ENCODE data around the gene THUMPD3. TPM values are rescaled to one million over a fixed set of nuclear protein-coding genes. Genes with fewer than 3 reads are reported as not detected.

Gene THUMPD3
- polyA plus RNA-seq, 4 donors = 43.9 to 66.7 (median 57.3) TPM

DNA sequence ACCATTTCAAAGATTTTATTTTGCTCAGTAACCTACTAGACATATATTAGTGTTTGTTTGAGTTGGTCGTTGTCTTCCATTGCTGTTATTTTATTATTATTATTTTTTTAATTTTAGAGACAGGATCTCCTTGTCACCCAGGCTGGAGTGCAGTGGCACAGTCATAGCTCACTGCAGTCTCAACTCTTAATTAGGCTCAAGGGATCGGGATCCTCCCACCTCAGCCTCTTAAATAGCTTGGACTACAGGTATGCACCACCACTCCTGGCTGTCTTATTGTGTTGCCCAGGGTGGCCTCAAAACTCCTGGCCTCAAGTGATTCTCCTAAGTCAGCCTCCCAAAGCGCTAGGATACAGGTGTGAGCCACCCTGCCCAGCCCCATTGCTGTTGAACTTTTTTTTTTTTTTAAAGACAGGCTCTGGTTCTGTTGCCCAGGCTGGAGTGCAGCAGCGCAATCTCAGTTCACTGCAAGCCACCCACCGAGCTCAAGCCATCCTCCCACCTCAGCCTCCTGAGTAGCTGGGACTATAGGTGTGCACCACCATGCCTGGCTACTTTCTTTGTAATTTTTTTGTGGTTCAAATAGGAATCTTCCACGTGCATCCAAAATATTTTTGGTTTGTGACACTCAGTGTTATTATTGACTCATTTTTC lies 52.8 kb downstream of the THUMPD3 start:
- no peak for DNase-seq (ENCODE audit: low read depth in 4 of 4, low spot score in 3 of 4)

DNA sequence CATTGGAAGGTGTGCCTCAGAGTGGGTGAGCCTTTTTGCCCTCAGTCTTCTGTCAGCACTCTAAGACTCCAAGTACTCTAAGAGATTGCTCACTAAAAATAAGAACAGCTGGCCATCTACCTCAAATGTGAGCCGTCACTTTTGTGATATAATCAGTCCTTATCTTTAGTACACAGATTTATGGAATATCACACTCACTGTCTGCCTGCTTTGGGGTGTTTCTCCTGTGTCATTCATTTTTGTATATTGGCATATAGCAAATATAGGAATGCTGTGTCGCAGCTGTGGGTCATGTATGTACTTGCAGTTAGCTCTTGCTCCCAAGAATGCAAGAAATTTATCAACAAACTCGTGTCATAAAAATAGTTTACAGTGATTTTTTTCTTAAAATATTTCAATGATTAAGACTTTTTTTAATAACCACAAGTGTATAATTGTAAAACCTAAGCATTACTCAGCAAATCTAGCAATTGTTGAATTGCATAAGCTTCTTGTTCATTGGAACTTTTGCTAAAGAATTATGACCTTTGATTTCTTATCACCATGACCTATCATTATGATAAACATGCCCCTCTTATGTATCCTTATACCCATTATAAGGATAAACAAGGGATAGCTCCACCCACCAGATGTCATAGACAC lies 53.4 kb downstream of the THUMPD3 start:
- no peak for DNase-seq (ENCODE audit: low read depth in 4 of 4, low spot score in 3 of 4)

DNA sequence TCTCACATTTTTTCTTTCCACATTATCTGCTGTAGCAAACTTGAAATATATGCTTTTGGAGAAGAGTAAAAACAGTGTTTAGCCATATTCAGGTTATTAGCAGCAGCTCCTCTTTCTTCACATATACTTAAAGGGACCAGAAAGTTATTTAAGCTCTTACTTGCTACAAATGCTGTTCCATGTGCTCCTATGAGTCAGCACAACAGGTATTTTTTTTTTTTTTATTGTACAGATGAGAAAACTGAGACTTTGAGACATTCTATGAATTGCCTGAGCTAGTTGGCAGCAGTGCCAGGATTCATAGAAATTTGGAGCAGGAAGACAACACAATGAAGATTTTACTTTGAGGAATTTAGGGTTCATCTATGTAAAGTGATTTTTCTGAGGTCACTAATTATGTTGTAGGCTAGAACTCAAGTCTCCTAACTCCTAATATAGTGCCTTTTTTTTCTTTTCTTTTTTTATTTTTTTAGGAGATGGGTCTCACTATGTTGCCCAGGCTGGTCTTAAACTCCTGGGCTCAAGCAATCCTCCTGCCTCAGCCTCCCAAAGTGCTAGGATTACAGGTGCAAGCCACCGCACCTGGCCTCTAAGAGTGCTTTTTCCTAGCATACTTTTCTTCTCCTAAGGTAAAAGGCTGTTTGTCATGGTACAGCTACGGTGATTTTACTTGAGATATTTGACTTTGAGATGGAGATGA lies 58.1 kb downstream of the THUMPD3 start:
- DNase-seq (ENCODE audit: low read depth in 4 of 4, low spot score in 3 of 4) = no peak

DNA sequence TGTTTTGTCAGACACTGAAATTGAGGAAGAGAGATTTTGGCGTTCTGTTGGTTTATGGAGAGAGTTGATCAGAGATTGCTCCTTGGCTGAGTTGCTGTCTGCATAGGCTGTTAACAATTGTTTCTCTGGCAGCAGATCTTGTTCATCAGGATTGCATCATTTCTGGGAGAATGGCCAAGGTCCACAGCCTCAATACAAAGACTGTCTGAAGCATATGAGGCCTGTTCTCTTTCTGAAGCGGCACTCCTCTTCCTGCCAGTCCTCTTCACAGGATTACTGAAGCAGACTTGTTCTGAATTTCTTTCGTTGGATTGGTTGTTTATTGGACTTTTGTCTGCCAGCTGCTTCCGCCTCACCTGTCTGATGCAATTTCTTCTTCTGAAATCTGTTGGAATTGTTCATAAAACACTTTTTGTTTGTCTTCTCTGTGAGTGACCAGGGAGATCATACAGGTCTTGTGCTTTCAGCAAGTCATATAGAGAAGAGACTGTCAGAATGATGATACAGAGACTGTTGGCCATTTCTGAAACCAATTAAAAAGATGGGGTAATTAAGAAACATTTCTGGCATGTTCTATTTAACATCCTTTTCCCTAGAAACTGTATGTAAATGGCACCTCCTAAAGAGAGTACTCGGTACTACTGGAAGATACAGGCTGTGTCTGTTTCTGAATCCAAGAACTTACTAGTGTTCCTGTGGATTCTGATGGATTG lies 60.0 kb downstream of the THUMPD3 start:
- peak; percentile 73 to 83 (median 80) for DNase-seq (ENCODE audit: low read depth in 4 of 4, low spot score in 3 of 4)

DNA sequence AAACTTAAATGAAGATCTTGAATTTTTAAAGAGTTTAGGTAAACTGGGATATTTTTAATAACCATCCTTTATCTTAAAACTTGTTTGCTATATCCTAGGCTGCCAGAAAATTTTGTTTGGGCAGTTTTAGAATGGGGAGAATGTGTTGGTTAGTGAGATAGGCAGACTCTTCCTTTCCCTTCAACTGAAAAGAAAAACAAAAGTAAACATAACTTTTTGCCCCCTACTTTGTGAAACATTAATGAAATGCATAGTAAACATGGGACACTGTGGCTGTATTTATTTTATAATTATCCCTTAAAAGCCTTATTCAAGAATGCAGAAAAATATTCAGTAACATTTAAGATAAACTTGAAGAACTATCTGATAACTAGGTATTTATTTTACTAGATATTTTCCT lies 65.6 kb downstream of the THUMPD3 start:
- no peak for DNase-seq (ENCODE audit: low read depth in 4 of 4, low spot score in 3 of 4)

DNA sequence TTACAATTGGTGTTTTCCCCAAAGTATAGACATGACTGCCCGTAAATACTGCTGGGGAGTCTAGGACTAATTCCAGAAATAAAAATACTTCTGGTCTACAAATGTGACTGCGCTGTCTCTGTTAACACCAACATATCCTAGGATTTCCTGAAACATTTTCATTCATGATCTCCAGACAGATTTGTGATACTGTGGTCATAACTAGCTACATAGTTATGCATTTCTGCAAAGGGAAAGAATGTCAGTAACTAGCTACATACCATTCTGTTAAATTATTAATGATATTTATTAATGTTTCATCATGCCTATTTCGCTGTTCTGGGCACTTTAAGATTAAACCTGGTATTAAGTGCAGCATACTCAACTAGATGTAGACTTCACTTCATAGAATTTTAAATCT lies 67.9 kb downstream of the THUMPD3 start:
- no peak for DNase-seq (ENCODE audit: low read depth in 4 of 4, low spot score in 3 of 4)

DNA sequence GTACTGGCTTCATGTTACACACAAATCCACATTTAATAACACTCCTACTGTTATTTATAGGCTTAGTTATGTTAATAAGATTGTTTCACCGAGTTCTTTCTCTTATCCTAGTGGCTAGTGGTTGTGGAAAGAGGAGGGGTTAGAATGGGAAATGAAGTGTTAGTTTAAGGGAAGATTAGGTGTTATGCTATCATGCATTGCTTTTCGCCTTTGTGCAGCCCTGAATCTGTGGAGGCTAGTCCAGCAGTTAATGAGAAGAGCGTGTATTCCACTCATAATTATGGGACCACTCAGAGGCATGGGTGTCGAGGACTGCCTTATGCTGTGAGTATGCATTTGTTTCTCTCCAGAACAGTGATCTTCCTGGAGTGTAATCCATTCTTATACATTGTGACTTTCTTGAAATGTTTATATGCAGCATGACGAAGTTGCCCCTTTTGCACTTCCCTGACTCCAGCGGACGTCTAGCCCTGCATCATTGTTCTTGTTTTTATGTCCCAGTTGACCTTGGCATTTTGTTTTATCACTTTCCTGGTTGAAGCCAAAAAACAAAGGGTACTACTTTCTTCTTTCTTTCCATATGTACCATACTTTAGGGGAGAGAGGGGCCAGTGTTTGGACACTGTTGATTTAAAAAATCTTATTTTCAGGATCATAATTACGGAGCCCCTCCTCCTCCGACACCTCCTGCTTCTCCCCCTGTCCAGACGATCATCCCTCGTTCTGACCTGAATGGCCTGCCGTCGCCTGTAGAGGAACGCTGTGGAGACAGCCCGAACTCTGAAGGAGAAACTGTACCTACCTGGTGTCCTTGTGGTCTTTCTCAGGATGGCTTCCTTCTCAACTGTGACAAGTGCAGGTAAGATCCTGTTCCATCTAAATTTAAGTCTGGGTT lies 71.0 kb downstream of the THUMPD3 start:
- DNase-seq (ENCODE audit: low read depth in 4 of 4, low spot score in 3 of 4) = no peak

DNA sequence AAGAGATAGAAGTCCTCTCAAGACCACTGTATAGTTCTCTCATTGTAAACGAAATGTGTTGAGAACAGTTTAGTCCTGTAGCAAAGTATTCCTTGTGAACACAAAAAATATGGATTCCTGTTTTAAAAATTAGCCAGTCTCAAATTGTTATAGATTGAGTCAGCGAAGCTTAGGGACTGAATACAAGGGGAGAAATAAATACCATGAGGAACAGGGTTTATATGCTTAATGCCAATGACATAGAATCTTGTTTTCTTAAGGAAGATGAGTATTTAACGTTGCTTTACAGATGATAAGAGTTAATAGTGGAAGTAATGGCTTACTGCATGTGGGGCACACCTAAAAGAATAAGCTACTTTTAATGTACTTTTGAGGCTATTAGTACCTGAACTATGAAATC lies 72.5 kb downstream of the THUMPD3 start:
- no peak for DNase-seq (ENCODE audit: low read depth in 4 of 4, low spot score in 3 of 4)

Other genes with a start within 250 kb of the THUMPD3 start
- 10 to 100 TPM; 16.5 to 21.5 (median 18.7) TPM for gene SRGAP3, start 113.4 kb upstream of the THUMPD3 start, polyA plus RNA-seq (ENCODE audit: insufficient read length in 4 of 4)
- gene SETD5, start 34.6 kb downstream of the THUMPD3 start, polyA plus RNA-seq (ENCODE audit: insufficient read length in 4 of 4) = 100 to 1,000 TPM; 103 to 140 (median 133) TPM
- under 1 TPM; 0.03 to 0.07 (median 0.06) TPM for gene LHFPL4, start 190.8 kb downstream of the THUMPD3 start, polyA plus RNA-seq (ENCODE audit: insufficient read length in 4 of 4)

All from left renal pelvis (tissue), 4 donors.